GM19328 (cell line): ENCODE data around the gene CAMK2D.
A peak's percentile ranks its signal among the peaks of the same experiment; 100 is the strongest.
"Not testable (repeated sequence)": the region's sequence is repeated elsewhere in the genome, so short reads cannot be mapped to it uniquely, and the experiment has no call there.

Experiments
- ATAC-seq: cut with Tn5 transposase; IDR thresholded peaks from one replicate; pipeline ENCODE4 v1.9.1; 2021; ENCODE audit warnings: mild to moderate bottlenecking, moderate library complexity; ENCODE audit not compliant: unreplicated experiment

The CAMK2D gene

GRCh38 chr4:113763923-113764322, 2.4 kb upstream of the CAMK2D start:
- ATAC-seq: not testable (repeated sequence)

GRCh38 chr4:113763029-113763285, 1.4 kb upstream of the CAMK2D start:
- ATAC-seq: no peak

- ATAC-seq: peak; percentile 55
These were observed 869 bp upstream of the CAMK2D start for GRCh38 chr4:113762186-113763028.

GRCh38 chr4:113760795-113761619, 531 bp downstream of the CAMK2D start:
- peak; percentile 17 for ATAC-seq

- no peak for ATAC-seq
These were observed 1.3 kb downstream of the CAMK2D start for GRCh38 chr4:113760094-113760794.

GRCh38 chr4:113759696-113760093, 1.8 kb downstream of the CAMK2D start:
- ATAC-seq: no peak

- ATAC-seq: no peak
These were observed 3.2 kb downstream of the CAMK2D start for GRCh38 chr4:113758372-113758771.

GRCh38 chr4:113757486-113757885, 4.1 kb downstream of the CAMK2D start:
- ATAC-seq: no peak

GRCh38 chr4:113756005-113756410, 5.5 kb downstream of the CAMK2D start:
- peak; percentile 56 for ATAC-seq

GRCh38 chr4:113750734-113751133, 10.8 kb downstream of the CAMK2D start:
- no peak for ATAC-seq

- no peak for ATAC-seq
These were observed 11.2 kb downstream of the CAMK2D start for GRCh38 chr4:113750296-113750695.

GRCh38 chr4:113749178-113749577, 12.4 kb downstream of the CAMK2D start:
- ATAC-seq: no peak

GRCh38 chr4:113747949-113748348, 13.6 kb downstream of the CAMK2D start:
- ATAC-seq: no peak

GRCh38 chr4:113745711-113746110, 15.8 kb downstream of the CAMK2D start:
- ATAC-seq: no peak

GRCh38 chr4:113744667-113745240, 16.8 kb downstream of the CAMK2D start:
- no peak for ATAC-seq

GRCh38 chr4:113743690-113744089, 17.8 kb downstream of the CAMK2D start:
- no peak for ATAC-seq

- ATAC-seq: no peak
These were observed 18.9 kb downstream of the CAMK2D start for GRCh38 chr4:113742643-113743042.

- ATAC-seq: no peak
These were observed 19.6 kb downstream of the CAMK2D start for GRCh38 chr4:113741956-113742355.

GRCh38 chr4:113740857-113741379, 20.6 kb downstream of the CAMK2D start:
- ATAC-seq: no peak

- no peak for ATAC-seq
These were observed 22.3 kb downstream of the CAMK2D start for GRCh38 chr4:113739197-113739596.

- no peak for ATAC-seq
These were observed 23.3 kb downstream of the CAMK2D start for GRCh38 chr4:113738251-113738650.
